Fibroblast of gingiva (primary cell): ENCODE results near the gene MRPL27.
A peak's percentile ranks its signal among the peaks of the same experiment; 100 is the strongest.
"Not testable (repeated sequence)": the region's sequence is repeated elsewhere in the genome, so short reads cannot be mapped to it uniquely, and the experiment has no call there.

Source experiments
- DNase-seq: peaks from one replicate; pipeline ENCODE4 v3.0.0-alpha.2; 2011; ENCODE audit warnings: low read depth

MRPL27 gene

GRCh38 chr17:50372758-50373556 is at the start of gene MRPL27, which contains the start of gene EME1:
Gene MRPL27 (minus strand): TSS chr17:50373184. CDS start chr17:50373170, 14 bp downstream.
Gene EME1 (plus strand): TSS chr17:50373229. CDS start chr17:50375209, 1,980 bp downstream.
- DNase-seq, result peak; percentile 74

GRCh38 chr17:50422738-50423137 is 49.8 kb upstream of the MRPL27 start:
- no peak for DNase-seq

GRCh38 chr17:50421308-50422051 is 48.5 kb upstream of the MRPL27 start:
- DNase-seq, result no peak

- DNase-seq, result peak; percentile 72
Observed at GRCh38 chr17:50420419-50421112, 47.6 kb upstream of the MRPL27 start.

GRCh38 chr17:50419577-50419976 is 46.6 kb upstream of the MRPL27 start:
- not testable (repeated sequence) for DNase-seq

GRCh38 chr17:50414808-50415207 is 41.8 kb upstream of the MRPL27 start:
- no peak for DNase-seq

GRCh38 chr17:50412188-50412732 is 39.3 kb upstream of the MRPL27 start:
- DNase-seq, result no peak

GRCh38 chr17:50407921-50408320 is 34.9 kb upstream of the MRPL27 start:
- DNase-seq, result no peak

GRCh38 chr17:50406578-50406977 is 33.6 kb upstream of the MRPL27 start:
- no peak for DNase-seq

GRCh38 chr17:50405351-50405750 is 32.4 kb upstream of the MRPL27 start:
- DNase-seq, result not testable (repeated sequence)

- DNase-seq, result not testable (repeated sequence)
Observed at GRCh38 chr17:50399591-50399990, 26.6 kb upstream of the MRPL27 start.

GRCh38 chr17:50398672-50399071 is 25.7 kb upstream of the MRPL27 start:
- DNase-seq, result not testable (repeated sequence)

- DNase-seq, result no peak
Observed at GRCh38 chr17:50397919-50398285, 24.9 kb upstream of the MRPL27 start.

GRCh38 chr17:50397111-50397918 is 24.3 kb upstream of the MRPL27 start, which contains the start of gene LRRC59:
Gene LRRC59 (minus strand): TSS chr17:50397523. CDS start chr17:50397317, 206 bp downstream.
- peak; percentile 82 for DNase-seq

- DNase-seq, result peak; percentile 69
Observed at GRCh38 chr17:50396261-50397110, 23.5 kb upstream of the MRPL27 start.

- no peak for DNase-seq
Observed at GRCh38 chr17:50394711-50395110, 21.7 kb upstream of the MRPL27 start.

- no peak for DNase-seq
Observed at GRCh38 chr17:50393700-50394099, 20.7 kb upstream of the MRPL27 start.

- DNase-seq, result no peak
Observed at GRCh38 chr17:50392621-50393020, 19.6 kb upstream of the MRPL27 start.

- DNase-seq, result no peak
Observed at GRCh38 chr17:50389534-50389933, 16.6 kb upstream of the MRPL27 start.

- DNase-seq, result no peak
Observed at GRCh38 chr17:50388728-50389127, 15.7 kb upstream of the MRPL27 start.
